Measurements from ENCODE around the gene METTL9.
"Not testable (repeated sequence)": the region's sequence is repeated elsewhere in the genome, so short reads cannot be mapped to it uniquely, and the experiment has no call there.

METTL9 gene

DNA sequence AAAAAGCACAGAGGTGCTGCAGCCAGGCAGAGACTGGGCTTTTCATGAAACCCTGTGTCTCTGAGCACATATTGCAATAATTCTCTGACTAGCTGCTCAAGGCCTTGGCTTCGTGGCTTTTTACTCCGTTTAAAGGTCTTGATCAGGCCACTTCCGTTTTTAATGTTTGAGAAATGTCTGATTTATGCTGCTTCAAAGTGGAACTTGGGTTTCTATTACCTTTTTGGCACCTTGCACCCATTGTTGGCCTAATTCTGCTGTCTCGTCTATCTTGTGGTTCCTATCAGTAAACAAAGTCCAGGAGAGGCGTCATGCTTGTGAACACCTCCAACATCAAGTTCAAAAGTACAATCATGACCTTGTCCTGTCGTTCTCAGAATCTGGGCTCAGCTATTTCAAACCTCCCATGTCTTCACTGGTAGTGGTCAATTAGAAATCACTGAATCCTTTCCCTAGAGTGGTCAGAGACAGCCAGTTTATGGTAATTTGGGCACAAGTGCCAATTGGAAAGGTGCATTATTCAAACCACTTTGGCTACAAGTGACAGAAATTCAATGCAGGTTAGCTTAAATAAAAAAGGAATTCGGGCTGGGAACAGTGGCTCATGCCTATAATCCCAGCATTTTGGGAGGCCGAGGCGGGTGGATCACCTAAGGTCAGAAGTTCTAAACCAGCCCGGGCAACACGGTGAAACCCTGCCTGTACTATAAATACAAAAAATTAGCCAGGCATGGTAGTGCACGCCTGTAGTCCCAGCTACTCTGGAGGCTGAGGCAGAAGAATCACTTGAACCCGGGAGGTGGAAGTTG is 33.3 kb upstream of the METTL9 start:
- ATAC-seq (no peak), DNase-seq (no peak)
- Mint-ChIP-seq H3K36me3 (ENCODE audit: low read depth) (no peaks in the 10 kb centered on the region), H3K27ac (no peak overlapping the region), H3K4me3 (no peak overlapping the region), H3K27me3 (peaks cover 2% of the 10 kb centered on the region), H3K9me3 (no peaks in the 10 kb centered on the region), H3K4me1 (peaks cover 4% of the 10 kb centered on the region)

DNA sequence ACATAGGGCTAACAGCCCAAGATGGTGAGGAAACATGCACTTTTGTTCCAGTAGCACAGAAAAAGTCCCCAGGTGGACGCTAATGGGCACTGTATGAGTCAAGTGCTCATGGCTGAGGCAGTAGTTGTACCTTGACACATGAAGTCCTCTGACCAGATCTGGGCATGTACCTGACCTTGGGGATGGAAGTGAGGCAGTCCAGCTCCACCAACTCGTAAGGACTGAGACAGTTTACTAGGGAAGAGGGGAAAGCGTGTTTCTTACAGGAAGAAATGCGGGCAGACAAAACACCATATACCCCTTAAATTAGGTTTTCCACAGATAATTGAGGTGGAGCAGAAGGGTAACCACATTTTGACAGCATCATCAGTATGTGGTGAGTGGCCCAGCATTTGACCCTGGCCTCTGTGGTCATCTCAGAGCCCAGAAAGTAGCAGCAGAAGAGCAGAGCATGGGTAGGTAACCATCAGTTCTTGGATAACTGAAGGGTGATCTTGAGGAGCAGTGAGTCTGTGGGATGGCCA is 32.4 kb upstream of the METTL9 start:
- no peak overlapping the region for H3K4me3 Mint-ChIP-seq
- H3K9me3 Mint-ChIP-seq = no peaks in the 10 kb centered on the region
- no peak for ATAC-seq
- H3K27ac Mint-ChIP-seq = no peak overlapping the region
- H3K4me1 Mint-ChIP-seq = peaks cover 4% of the 10 kb centered on the region
- no peak for DNase-seq
- H3K36me3 Mint-ChIP-seq (ENCODE audit: low read depth) = no peaks in the 10 kb centered on the region
- H3K27me3 Mint-ChIP-seq = peaks cover 2% of the 10 kb centered on the region

DNA sequence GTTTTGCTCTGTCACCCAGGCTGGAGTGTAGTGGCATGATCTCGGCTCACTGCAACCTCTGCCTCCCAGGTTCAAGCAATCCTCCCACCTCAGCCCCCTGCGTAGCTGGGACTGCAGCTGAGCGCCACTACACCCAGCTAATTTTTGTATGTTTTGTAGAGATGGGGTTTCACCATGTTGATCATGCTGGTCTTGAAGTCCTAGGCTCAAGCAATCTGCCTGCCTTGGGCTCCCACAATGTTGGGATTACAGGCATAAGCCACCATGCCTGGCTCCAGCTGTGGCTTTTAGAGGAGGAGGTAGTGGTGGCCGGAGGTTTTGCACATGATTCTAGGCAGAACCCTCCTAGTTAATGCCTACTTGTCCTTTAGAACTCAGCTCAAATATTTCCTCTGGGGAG is 31.9 kb upstream of the METTL9 start:
- H3K27ac Mint-ChIP-seq; H3K36me3 Mint-ChIP-seq (ENCODE audit: low read depth); H3K27me3 Mint-ChIP-seq; DNase-seq; H3K4me3 Mint-ChIP-seq; H3K9me3 Mint-ChIP-seq; ATAC-seq; H3K4me1 Mint-ChIP-seq: not testable (repeated sequence)

DNA sequence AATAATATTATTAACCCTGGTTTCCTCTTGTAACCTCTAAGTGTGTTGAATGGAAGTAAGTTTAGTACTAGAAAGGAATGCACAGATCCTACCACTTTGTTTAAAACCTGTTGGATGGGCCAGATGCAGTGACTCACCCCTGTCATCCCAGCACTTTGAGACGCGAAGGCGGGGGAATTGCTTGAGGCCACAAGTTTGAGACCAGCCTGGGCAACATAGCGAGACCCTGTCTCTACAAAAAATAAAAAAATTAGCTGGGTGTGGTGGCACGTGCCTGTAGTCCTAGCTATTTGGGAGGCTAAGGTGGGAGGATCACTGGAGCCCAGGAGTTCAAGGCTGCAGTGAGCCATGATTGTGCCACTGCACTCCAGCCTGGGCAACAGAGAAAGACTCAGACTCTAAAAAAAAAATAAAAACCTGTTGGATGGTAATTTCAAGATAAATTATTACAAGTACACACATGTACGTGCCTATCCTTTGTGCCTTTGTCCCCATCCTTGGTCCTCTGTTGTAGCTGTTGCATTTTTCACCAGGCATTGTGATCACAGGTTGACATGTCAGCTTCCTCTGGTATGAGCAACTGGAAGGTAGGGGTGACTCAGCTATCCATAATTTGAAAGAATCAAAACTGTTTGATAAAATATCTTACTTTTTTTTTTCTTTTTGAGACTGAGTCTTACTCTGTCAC is 30.7 kb upstream of the METTL9 start:
- no peaks in the 10 kb centered on the region for H3K9me3 Mint-ChIP-seq
- peaks cover 4% of the 10 kb centered on the region for H3K4me1 Mint-ChIP-seq
- ATAC-seq = no peak
- peaks cover 2% of the 10 kb centered on the region for H3K27me3 Mint-ChIP-seq
- no peaks in the 10 kb centered on the region for H3K36me3 Mint-ChIP-seq (ENCODE audit: low read depth)
- H3K27ac Mint-ChIP-seq = no peak overlapping the region
- DNase-seq = no peak
- H3K4me3 Mint-ChIP-seq = no peak overlapping the region

DNA sequence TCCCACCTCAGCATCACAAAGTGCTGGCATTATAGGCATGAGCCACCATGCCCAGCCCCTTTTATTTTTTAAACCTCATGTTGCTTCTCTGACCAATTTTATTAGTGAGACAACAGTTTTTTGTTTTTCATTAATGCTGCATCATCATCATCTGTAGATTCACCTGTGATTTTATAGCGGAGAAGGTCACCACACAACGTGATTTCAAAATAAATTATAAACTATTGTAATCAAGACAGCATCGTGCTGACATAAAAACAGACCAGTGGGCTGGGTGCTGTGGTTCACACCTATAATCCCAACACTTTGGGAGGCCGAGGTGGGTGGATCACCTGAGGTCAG is 28.7 kb upstream of the METTL9 start:
- H3K36me3 Mint-ChIP-seq (ENCODE audit: low read depth) = no peaks in the 10 kb centered on the region
- no peaks in the 10 kb centered on the region for H3K9me3 Mint-ChIP-seq

DNA sequence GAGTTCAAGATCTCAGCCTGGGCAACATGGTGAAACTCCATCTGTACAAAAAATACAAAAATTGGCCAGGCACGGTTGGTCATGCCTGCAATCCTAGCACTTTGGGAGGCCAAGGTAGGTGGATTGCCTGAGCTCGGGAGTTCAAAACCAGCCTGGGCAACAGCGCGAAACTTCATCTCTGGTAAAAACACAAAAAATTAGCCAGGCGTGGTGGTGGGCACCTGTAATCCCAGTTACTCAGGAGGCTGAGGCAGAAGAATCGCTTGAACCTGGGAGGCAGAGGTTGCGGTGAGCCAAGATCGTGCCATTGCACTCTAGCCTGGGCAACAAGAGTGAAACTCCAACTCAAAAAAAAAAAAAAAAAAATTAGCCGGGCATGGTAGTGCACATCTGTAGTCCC is 25.9 kb upstream of the METTL9 start:
- H3K27ac Mint-ChIP-seq; H3K4me3 Mint-ChIP-seq; DNase-seq; H3K9me3 Mint-ChIP-seq; H3K27me3 Mint-ChIP-seq; H3K36me3 Mint-ChIP-seq (ENCODE audit: low read depth); H3K4me1 Mint-ChIP-seq; ATAC-seq: not testable (repeated sequence)

More for the DNA sequence above, 28.7 kb upstream of the METTL9 start:
- Mint-ChIP-seq H3K27me3 (no peaks in the 10 kb centered on the region), H3K4me1 (peaks cover 4% of the 10 kb centered on the region), H3K4me3 (no peak overlapping the region), H3K27ac (no peak overlapping the region)
- DNase-seq = no peak
- no peak for ATAC-seq

DNA sequence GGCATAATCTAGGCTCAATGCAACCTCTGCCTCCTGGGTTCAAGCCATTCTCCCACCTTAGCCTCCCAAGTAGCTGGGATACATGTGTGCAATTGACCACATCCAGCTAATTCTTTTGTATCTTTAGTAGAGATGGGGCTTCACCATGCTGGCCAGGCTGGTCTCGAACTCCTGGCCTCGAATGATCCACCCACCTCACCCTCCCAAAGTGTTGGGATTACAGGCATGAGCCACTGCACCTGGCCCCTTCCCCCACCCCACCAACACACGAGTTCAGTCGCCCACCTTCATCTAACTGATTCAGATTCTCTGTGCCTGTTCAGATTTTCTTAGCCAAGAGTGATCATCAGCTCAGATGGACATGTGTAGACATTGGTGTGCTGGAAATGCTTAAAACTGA is 25.0 kb upstream of the METTL9 start:
- no peak for DNase-seq
- Mint-ChIP-seq H3K4me1 (no peaks in the 10 kb centered on the region), H3K36me3 (ENCODE audit: low read depth) (no peaks in the 10 kb centered on the region), H3K9me3 (no peaks in the 10 kb centered on the region), H3K4me3 (no peak overlapping the region), H3K27ac (no peak overlapping the region), H3K27me3 (peaks cover 4% of the 10 kb centered on the region)
- no peak for ATAC-seq

DNA sequence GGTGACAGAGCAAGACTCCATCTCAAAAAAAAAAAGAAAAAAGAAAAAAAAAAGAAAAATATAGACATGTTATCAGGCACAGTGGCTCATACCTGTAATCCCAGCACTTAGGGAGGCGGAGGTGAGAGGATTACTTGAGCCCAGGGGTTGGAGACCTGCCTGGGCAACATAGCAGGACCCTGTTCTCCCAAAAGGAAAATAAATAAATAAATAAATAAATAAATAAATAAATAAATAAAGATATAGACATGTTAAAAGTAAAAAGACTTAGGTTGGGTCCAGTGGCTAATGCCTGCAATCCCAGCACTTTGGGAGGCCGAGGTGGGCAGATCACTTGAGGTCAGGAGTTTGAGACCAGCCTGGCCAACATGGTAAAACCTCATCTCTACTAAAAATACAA is 23.1 kb upstream of the METTL9 start:
- ATAC-seq; DNase-seq; H3K9me3 Mint-ChIP-seq; H3K27ac Mint-ChIP-seq; H3K4me1 Mint-ChIP-seq; H3K36me3 Mint-ChIP-seq (ENCODE audit: low read depth); H3K27me3 Mint-ChIP-seq; H3K4me3 Mint-ChIP-seq: not testable (repeated sequence)

DNA sequence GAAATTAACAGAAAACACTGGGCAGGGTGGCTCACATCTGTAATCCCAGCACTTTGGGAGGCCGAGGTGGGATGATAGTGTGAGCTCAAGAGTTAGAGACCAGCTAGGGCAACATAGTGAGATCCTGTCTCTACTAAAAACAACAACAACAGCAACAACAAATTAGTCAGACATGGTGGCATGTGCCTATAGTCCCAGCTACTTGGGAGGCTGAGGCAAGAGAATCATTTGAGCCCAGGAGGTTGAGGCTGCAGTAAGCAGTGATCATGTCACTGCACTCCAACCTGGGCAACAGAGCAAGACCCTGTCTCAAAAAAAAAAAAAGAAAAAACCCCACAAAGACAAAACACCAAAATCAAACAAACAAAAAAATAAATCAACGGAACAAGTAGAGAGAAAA is 21.9 kb upstream of the METTL9 start:
- ATAC-seq, H3K4me3 Mint-ChIP-seq, H3K27me3 Mint-ChIP-seq: not testable (repeated sequence)

DNA sequence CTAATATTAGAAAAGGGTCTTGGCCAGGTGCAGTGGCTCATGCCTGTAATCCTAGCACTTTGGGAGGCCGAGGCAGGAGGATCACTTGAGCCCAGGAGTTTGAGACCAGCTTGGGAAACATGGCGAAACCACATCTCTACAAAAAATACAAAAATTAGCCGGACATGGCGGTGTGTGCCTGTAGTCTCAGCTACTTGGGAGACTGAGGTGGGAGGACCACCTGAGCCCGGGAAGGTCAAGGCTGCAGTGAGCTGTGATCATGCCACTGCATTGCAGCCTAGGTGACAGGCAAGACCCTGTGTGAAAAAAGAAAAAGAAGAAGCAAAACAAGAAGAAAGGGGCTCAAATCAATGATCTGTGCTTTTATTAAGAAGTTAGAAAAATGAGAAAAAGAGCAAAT is 21.1 kb upstream of the METTL9 start:
- not testable (repeated sequence) for H3K4me3 Mint-ChIP-seq; H3K9me3 Mint-ChIP-seq; DNase-seq; H3K36me3 Mint-ChIP-seq (ENCODE audit: low read depth); H3K27ac Mint-ChIP-seq; H3K4me1 Mint-ChIP-seq; H3K27me3 Mint-ChIP-seq; ATAC-seq

More for the DNA sequence above, 21.9 kb upstream of the METTL9 start:
- not testable (repeated sequence) for H3K9me3 Mint-ChIP-seq; DNase-seq; H3K27ac Mint-ChIP-seq; H3K4me1 Mint-ChIP-seq; H3K36me3 Mint-ChIP-seq (ENCODE audit: low read depth)

DNA sequence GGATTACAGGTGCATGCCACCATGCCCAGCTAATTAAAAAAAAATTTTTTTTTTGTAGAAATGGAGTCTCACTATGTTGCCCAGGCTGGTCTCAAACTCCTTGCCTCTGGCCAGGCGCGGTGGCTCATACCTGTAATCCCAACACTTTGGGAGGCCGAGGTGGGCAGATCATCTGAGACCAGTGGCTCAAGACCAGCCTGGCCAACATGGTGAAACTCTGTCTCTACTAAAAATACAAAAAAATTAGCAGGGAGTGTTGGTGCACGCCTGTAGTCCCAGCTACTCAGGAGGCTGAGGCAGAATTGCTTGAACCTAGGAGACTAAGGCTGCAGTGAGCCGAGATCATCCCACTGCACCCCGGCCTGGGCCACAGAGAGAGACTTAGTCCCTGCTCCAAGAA is 19.2 kb upstream of the METTL9 start:
- not testable (repeated sequence) for H3K27me3 Mint-ChIP-seq; H3K4me1 Mint-ChIP-seq; H3K9me3 Mint-ChIP-seq; H3K4me3 Mint-ChIP-seq; H3K27ac Mint-ChIP-seq; DNase-seq; H3K36me3 Mint-ChIP-seq (ENCODE audit: low read depth); ATAC-seq

DNA sequence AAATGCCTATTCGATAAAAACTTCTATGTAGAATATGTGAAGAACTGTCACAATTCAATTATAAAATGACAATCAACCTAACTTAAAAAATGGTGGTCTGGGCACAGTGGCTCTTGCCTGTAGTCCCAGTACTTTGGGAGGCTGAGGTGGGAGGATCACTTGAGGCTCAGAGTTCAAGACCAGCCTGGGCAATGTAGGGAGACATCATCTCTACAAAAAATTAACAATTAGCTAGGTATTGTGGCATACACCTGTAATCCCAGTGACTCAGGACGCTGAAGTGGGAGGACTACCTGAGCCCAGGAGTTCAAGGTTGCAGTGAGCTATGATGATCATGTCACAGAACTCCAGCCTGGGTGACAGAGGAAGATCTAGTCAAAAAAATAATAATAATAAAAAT is 18.6 kb upstream of the METTL9 start:
- peaks cover 4% of the 10 kb centered on the region for H3K27me3 Mint-ChIP-seq
- no peaks in the 10 kb centered on the region for H3K9me3 Mint-ChIP-seq
- H3K4me1 Mint-ChIP-seq = no peaks in the 10 kb centered on the region
- H3K4me3 Mint-ChIP-seq = no peak overlapping the region
- no peaks in the 10 kb centered on the region for H3K36me3 Mint-ChIP-seq (ENCODE audit: low read depth)
- no peak for ATAC-seq
- DNase-seq = no peak
- H3K27ac Mint-ChIP-seq = no peak overlapping the region

DNA sequence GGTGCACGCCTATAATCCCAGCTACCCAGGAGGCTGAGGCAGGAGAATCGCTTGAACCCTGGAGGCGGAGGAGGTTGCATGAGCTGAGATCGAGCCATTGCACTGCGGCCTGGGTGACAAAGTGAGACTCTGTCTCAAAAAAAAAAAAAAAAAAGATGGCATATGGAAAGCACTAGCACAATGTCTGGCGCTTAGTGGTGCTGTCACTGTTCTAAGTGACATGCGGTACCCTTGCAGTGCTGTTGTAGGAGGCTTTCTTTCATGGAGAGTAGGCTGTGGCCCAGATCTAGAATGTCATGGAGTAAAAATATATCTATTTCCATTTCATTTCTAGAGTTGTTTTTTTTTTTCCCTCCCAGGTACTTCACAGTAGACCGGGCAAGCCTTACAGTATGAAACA is 14.6 kb upstream of the METTL9 start:
- Mint-ChIP-seq H3K9me3 (no peaks in the 10 kb centered on the region), H3K27ac (no peak overlapping the region), H3K36me3 (ENCODE audit: low read depth) (no peaks in the 10 kb centered on the region), H3K27me3 (no peaks in the 10 kb centered on the region), H3K4me1 (no peaks in the 10 kb centered on the region), H3K4me3 (no peak overlapping the region)
- ATAC-seq (no peak), DNase-seq (no peak)

DNA sequence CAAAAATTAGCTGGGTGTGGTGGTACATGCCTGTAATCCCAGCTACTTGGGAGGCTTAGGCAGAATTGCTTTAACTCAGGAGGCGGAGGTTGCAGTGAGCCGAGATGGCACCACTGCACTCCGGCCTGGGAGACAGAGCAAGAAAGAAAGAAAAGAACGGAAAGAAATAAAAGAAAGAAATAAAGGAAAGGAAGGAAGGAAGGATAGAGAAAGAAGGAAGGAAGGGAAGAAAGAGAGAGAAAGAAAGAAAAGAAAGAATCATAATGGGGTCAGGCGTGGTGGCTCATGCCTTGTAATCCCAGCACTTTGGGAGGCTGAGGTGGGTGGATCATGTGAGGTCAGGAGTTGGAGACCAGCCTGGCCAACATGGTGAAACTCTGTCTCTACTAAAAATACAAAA is 10.8 kb upstream of the METTL9 start:
- not testable (repeated sequence) for H3K27me3 Mint-ChIP-seq

DNA sequence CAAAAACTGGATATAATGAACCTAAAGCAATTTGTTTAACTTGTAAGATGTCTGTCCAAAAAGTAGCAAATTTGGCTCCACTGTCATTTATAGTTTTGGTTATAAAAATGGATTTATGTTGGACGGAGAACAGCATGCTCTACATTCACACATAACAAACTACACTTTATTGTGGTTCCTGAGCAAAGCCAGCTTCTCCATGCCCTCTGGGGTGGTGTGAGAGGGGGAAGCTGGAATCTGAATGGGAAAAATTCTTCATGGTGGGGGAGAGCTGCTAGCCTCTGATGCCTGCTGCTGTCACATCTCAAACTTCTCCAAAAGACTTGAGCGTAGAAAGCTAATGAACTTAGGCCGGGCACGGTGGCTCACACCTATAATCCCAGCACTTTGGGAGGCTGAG is 9.8 kb upstream of the METTL9 start:
- Mint-ChIP-seq H3K36me3 (ENCODE audit: low read depth) (no peaks in the 10 kb centered on the region), H3K9me3 (no peaks in the 10 kb centered on the region), H3K4me1 (no peaks in the 10 kb centered on the region), H3K27ac (no peak overlapping the region), H3K4me3 (no peak overlapping the region), H3K27me3 (no peaks in the 10 kb centered on the region)
- DNase-seq (no peak), ATAC-seq (no peak)

More for the DNA sequence above, 10.8 kb upstream of the METTL9 start:
- peak overlapping the region; percentile 65 for H3K27ac Mint-ChIP-seq
- DNase-seq; H3K36me3 Mint-ChIP-seq (ENCODE audit: low read depth); H3K4me3 Mint-ChIP-seq; ATAC-seq; H3K4me1 Mint-ChIP-seq; H3K9me3 Mint-ChIP-seq: not testable (repeated sequence)
